Fibroblast of pulmonary artery (primary cell): ENCODE measurements around the gene EPHA2.
A peak's percentile ranks its signal among the peaks of the same experiment; 100 is the strongest.

Experiments
- DNase-seq: peaks from one replicate; pipeline ENCODE4 v3.0.0-alpha.2; 2010; ENCODE audit warnings: low read depth
- H3K4me3 ChIP-seq: replicated peaks from 2 replicates; pipeline ENCODE4 v1.5.1; 2011; ENCODE audit warnings: low read depth, mild to moderate bottlenecking, control low read depth, low read length, moderate library complexity
- TF ChIP-seq, protein P1 (sequence below): IDR thresholded peaks from 2 replicates; pipeline ENCODE4 v1.5.1; 2011; ENCODE audit warnings: mild to moderate bottlenecking, control low read depth, low read length, inconsistent platforms; ENCODE audit errors: missing control alignments

The EPHA2 gene

DNA sequence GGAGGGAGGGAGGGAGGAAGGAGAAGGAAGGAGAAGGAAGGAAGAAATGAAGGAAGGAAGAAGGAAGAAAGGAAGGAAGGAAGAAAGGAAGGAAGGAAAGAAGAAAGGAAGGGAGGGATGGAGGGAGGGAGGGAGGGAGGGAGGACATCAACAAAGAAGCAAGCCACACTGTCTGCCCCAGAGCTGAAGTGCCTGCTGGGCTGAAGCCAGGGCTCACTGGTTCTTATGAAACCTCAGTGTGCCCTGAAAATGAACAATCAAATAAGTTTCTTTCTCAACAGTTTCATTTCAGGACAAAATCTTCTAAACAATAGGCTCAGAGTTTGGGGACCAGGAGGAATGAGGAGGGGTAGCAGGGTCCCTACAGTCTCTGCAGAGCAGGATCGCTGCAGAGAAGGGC is 35.4 kb upstream of the EPHA2 start:
- H3K4me3 ChIP-seq = no peak overlapping the region
- TF ChIP-seq, protein P1, sequence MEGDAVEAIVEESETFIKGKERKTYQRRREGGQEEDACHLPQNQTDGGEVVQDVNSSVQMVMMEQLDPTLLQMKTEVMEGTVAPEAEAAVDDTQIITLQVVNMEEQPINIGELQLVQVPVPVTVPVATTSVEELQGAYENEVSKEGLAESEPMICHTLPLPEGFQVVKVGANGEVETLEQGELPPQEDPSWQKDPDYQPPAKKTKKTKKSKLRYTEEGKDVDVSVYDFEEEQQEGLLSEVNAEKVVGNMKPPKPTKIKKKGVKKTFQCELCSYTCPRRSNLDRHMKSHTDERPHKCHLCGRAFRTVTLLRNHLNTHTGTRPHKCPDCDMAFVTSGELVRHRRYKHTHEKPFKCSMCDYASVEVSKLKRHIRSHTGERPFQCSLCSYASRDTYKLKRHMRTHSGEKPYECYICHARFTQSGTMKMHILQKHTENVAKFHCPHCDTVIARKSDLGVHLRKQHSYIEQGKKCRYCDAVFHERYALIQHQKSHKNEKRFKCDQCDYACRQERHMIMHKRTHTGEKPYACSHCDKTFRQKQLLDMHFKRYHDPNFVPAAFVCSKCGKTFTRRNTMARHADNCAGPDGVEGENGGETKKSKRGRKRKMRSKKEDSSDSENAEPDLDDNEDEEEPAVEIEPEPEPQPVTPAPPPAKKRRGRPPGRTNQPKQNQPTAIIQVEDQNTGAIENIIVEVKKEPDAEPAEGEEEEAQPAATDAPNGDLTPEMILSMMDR = no peak
- DNase-seq = no peak

DNA sequence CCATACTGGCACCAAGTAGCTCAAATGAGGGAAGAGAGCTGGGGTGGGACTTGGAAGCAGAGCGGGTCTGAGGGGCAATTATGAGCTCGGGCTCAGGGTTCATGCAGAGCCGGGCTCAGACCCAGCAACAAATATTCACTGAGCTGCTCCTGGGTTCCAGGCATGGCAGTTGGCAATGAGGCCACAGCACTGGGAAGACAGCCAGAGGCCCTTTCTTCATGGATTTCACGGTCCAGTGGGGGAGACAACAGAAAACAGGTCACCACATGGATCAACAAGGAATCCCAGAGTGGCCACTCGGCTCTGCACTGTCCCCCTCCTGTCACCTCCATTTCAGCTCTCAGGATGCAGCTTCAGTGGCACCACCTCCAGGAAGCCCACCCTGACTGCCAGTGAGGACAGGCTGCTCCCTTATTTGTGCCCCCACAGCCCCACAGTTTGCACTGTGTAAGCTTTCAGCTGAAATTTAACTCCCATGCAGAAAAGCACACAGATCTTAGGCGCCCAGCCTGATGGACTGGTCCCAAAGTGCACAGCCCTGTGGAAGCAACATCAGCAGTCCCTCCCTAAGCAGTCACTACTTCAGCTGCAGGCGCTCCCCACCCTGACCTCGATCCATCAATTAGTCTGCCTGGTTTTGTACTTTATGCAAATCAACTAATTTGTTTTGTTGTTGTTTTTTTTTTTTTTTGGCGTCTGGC is 34.2 kb upstream of the EPHA2 start:
- TF ChIP-seq, protein P1 = no peak
- no peak overlapping the region for H3K4me3 ChIP-seq
- DNase-seq = no peak

DNA sequence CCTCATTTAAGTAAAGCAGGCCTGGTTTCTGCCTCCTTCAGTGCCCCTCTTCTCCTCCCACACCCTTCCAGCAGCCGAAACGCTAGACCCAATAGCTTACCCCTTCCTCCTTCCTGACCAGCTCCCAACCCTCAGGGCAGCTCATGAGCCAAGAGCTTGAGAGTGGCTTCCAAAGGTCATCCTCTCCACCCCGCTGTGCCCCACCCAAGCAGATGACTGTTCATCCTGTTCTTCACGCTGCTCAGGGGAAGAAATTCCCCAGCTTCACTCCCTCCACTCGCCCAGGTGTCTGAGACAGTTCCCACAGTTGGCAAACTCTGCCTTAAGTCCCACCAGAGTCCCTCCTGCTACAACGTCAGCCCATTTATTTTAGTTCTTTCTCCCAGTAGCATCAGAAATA is 33.1 kb upstream of the EPHA2 start:
- DNase-seq = no peak
- H3K4me3 ChIP-seq = no peak overlapping the region
- TF ChIP-seq, protein P1 = no peak

DNA sequence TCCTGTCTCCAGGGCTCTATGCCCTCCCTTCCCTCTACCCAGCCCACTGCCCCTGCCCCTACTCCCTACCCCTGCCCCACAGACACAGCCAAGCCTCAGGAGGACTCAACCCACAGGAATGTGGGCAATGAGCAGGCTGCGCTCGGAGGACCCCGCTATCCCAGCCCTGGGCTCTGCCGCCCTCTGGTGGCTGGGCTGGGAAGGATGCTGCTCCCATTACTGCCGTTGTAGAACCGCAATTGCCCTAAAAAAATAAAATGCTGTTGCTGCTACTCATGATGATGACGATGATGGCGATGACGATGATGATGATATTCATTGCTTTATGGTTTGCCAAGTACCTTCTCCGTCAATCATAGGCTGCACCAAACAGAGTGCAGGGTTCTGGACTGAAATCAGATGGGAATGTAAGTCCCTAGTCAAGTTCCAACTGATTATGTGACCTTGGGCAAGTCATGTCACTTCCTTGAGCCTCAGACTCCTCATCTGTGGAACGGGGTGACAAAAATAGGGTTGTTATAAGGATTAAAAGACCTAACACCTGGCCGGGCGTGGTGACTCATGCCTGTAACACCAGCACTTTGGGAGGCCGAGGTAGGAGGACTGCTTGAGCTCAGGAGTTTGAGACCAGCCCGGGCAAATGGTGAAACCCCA is 32.0 kb upstream of the EPHA2 start:
- peak; percentile 79 for DNase-seq
- TF ChIP-seq, protein P1 = peak; percentile 98
- no peak overlapping the region for H3K4me3 ChIP-seq

- TF ChIP-seq, protein P1 = no peak
- H3K4me3 ChIP-seq = no peak overlapping the region
- DNase-seq = no peak
Observed at GRCh38 chr1:16186655-16187235, 30.9 kb upstream of the EPHA2 start.

DNA sequence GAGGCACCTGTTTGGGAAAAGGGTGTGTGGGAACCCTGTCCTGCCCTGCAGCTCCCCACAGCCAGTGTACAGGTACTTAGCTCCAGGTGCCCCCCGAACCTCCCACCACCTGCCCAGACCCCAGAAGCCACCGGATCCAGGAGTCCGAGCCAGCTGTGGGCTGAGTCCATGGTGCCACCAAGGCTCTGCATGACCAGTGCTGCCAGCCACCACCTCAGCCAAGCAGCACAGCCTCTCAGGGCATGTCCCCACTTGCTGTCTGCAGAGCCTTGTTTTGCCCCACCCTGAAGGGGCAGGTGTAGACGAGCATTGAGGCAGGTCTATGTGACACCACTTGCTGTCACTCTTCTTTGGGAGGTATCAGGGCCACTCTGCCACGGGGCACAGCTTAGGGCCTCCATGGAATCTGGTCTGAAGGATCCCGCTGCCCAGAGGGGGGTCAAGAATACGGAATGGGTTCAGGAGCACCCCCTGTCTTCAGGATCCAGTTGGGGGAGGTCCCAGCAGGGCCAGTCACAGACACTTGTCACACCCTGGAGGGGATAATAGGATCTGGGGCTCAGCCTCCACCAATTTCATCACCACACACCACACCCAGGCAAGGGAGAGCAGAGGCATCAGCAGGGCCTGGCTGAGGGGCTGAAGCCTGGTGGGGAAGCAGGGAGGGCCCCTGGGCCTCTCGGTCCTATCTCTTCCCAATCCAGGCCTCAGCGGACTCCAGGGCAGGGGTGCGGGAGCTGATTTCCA is 28.9 kb upstream of the EPHA2 start:
- DNase-seq = no peak
- TF ChIP-seq, protein P1 = no peak
- H3K4me3 ChIP-seq = no peak overlapping the region
